K562 (cell line): ENCODE data around the gene ANO1. TPM values are rescaled to one million over a fixed set of nuclear protein-coding genes. Genes with fewer than 3 reads are reported as not detected.

Source experiments
- ATAC-seq: fragments of 200-7000 bp; cut with Tn5 transposase; 3 replicates; pipeline ENCODE4 v1.9.1; 2020; ENCODE audit warnings: moderate library complexity
- BruUV-seq: library from RNA; stranded (reverse); fragments of 400-500 nt; replicated peaks from 2 replicates; lab custom pipeline; 2021; lab: Mats Ljungman, UMichigan
- CTCF ChIA-PET: fragments of 300-600 bp; formaldehyde crosslinking; extraction: SDS; loops from one replicate; lab custom pipeline; 2021; ENCODE audit warnings: low intra/inter-chr PET ratio; lab: Yijun Ruan, JAX
- POLR2A ChIA-PET: fragments of 300-600, 350-650 bp; sonication (Branson Sonifier 250); formaldehyde crosslinking; extraction: SDS; loops from one replicate; lab custom pipeline; 2021; ENCODE audit warnings: antibody characterized with exemption, inconsistent platforms; lab: Yijun Ruan, JAX
- DNase-seq, 4 experiments: peaks; one replicate each; pipeline versions ENCODE4 v3.0.0 to v3.0.0-alpha.2; 2011 to 2018; ENCODE audit warnings: low spot score in 3 of 4, mixed read lengths in 3 of 4; ENCODE audit errors: extremely low read depth in 1 of 4
- FAIRE-seq: peaks from 2 replicates; lab custom pipeline; 2011; peaks lifted over from hg19 to GRCh38; lab: Jason Lieb, UNC
- H2AFZ ChIP-seq: 2 replicates; pipeline ENCODE4 v1.6.0; 2011; ENCODE audit warnings: low read depth, low read length, control low read depth, inconsistent platforms
- H3K27ac ChIP-seq: fragments of 200-600 bp; 3 replicates; pipeline ENCODE4 v1.8.0; 2011; ENCODE audit warnings: low read depth, mild to moderate bottlenecking, control low read depth, inconsistent platforms, low read length, moderate library complexity, mixed read lengths; ENCODE audit errors: extremely low read depth
- H3K27me3 ChIP-seq, 2 experiments: fragments of 300-600 bp in 1 of 2; 2 replicates in 1 of 2; 3 replicates in 1 of 2; pipeline versions ENCODE4 v1.6.0 to v1.8.0; 2011; ENCODE audit warnings: inconsistent platforms in 2 of 2, low read length in 2 of 2, mild to moderate bottlenecking in 1 of 2, mixed read lengths in 1 of 2, moderate library complexity in 1 of 2; ENCODE audit not compliant: control insufficient read depth in 2 of 2, insufficient read depth in 2 of 2
- H3K36me3 ChIP-seq: fragments of 300-600 bp; 3 replicates; pipeline ENCODE4 v1.8.0; 2011; ENCODE audit warnings: mild to moderate bottlenecking, low read length, inconsistent platforms; ENCODE audit not compliant: control insufficient read depth, insufficient read depth
- H3K4me1 ChIP-seq, 2 experiments: fragments of 200-600 bp in 1 of 2; replicated peaks in 1 of 2; 2 replicates in 1 of 2; 3 replicates in 1 of 2; pipeline versions ENCODE4 v1.5.1 to v1.8.0; 2011; ENCODE audit warnings: inconsistent platforms in 2 of 2, low read length in 2 of 2, mild to moderate bottlenecking in 1 of 2, mixed read lengths in 1 of 2, moderate library complexity in 1 of 2; ENCODE audit not compliant: control insufficient read depth in 2 of 2, insufficient read depth in 2 of 2
- H3K4me2 ChIP-seq: 2 replicates; pipeline ENCODE4 v1.6.1; 2011; ENCODE audit warnings: low read length, control low read depth, inconsistent platforms, mixed read lengths; ENCODE audit not compliant: insufficient read depth
- H3K4me3 ChIP-seq: fragments of 200-600 bp; sonication (generic), shearing (Covaris generic); 2 replicates; pipeline ENCODE4 v1.5.1; 2016; ENCODE audit warnings: control low read depth, inconsistent platforms
- H3K79me2 ChIP-seq: fragments of 200-600 bp; 3 replicates; pipeline ENCODE4 v1.8.0; 2011; ENCODE audit warnings: low read length, inconsistent platforms; ENCODE audit not compliant: control insufficient read depth, insufficient read depth
- H3K9ac ChIP-seq, 2 experiments: 2 replicates each; pipeline versions ENCODE4 v1.6.0 to v1.6.1; 2011; ENCODE audit warnings: low read depth in 2 of 2, low read length in 2 of 2, control low read depth in 1 of 2, inconsistent platforms in 1 of 2, mild to moderate bottlenecking in 1 of 2, mixed read lengths in 1 of 2; ENCODE audit not compliant: insufficient read depth in 1 of 2
- H3K9me1 ChIP-seq: one replicate; pipeline ENCODE4 v1.6.0; 2011; ENCODE audit warnings: inconsistent platforms, mild to moderate bottlenecking, low read length, moderate library complexity; ENCODE audit not compliant: control insufficient read depth, insufficient read depth
- H3K9me3 ChIP-seq: replicated peaks from 2 replicates; pipeline ENCODE4 v1.5.1; 2011; ENCODE audit warnings: low read depth, low read length, inconsistent platforms; ENCODE audit not compliant: control insufficient read depth, insufficient read depth
- H4K20me1 ChIP-seq: replicated peaks from 2 replicates; pipeline ENCODE4 v1.6.1; 2011; ENCODE audit warnings: low read length, inconsistent platforms, mixed read lengths; ENCODE audit not compliant: control insufficient read depth, insufficient read depth
- ARHGAP35 ChIP-seq: fragments of 450-650 bp; IDR thresholded peaks from 2 replicates; pipeline ENCODE4 v1.6.1; 2018; ENCODE audit not compliant: partially characterized antibody
- CBFA2T2 ChIP-seq: fragments of 450-650 bp; conservative IDR thresholded peaks from 2 replicates; pipeline ENCODE4 v1.6.1; 2017; ENCODE audit warnings: mild to moderate bottlenecking
- CTBP1 ChIP-seq: fragments of 450-650 bp; IDR thresholded peaks from 2 replicates; pipeline ENCODE4 v1.6.1; 2016; ENCODE audit warnings: borderline replicate concordance
- EGR1 ChIP-seq: fragments of 450-650 bp; conservative IDR thresholded peaks from 2 replicates; pipeline ENCODE4 v1.6.1; 2017; ENCODE audit warnings: mild to moderate bottlenecking
- FOXP1 ChIP-seq: sonication (generic); formaldehyde crosslinking; IDR thresholded peaks from 2 replicates; pipeline ENCODE4 v1.8.0; 2022; ENCODE audit warnings: mild to moderate bottlenecking, missing genetic modification reagents
- HNRNPUL1 ChIP-seq: fragments of 200-400 bp; formaldehyde crosslinking; IDR thresholded peaks from 2 replicates; pipeline ENCODE4 v1.6.1; 2017; ENCODE audit warnings: low read length
- ILF3 ChIP-seq: fragments of 450-650 bp; IDR thresholded peaks from 2 replicates; pipeline ENCODE4 v1.6.1; 2018; ENCODE audit warnings: antibody characterized with exemption, mild to moderate bottlenecking, moderate library complexity, borderline replicate concordance
- MEF2A ChIP-seq: IDR thresholded peaks from 2 replicates; pipeline ENCODE4 v1.6.1; 2011; ENCODE audit warnings: low read depth, mild to moderate bottlenecking, low read length, moderate library complexity; ENCODE audit not compliant: control insufficient read depth
- PHF8 ChIP-seq: fragments of 200-600 bp; sonication (generic); IDR thresholded peaks from 2 replicates; pipeline ENCODE4 v1.6.1; 2012; ENCODE audit warnings: mixed run types, mild to moderate bottlenecking, inconsistent platforms, low read length, moderate library complexity, borderline replicate concordance
- POLR2B ChIP-seq: fragments of 450-650 bp; IDR thresholded peaks from 2 replicates; pipeline ENCODE4 v1.6.1; 2018; ENCODE audit warnings: low read depth; ENCODE audit not compliant: partially characterized antibody
- PPARD ChIP-seq: fragments of 250-450 bp; sonication (Bioruptor Pico); IDR thresholded peaks from 2 replicates; pipeline ENCODE4 v1.8.0; 2022; ENCODE audit warnings: inconsistent platforms, mild to moderate bottlenecking, moderate library complexity
- RBM39 ChIP-seq: fragments of 200-400 bp; formaldehyde crosslinking; optimal IDR thresholded peaks from 2 replicates; pipeline ENCODE3; 2018; ENCODE audit warnings: low read depth, low read length
- RFX7 ChIP-seq: fragments of 250-450 bp; sonication (Bioruptor Pico); IDR thresholded peaks from 2 replicates; pipeline ENCODE4 v1.5.1; 2021; ENCODE audit warnings: mild to moderate bottlenecking
- SMARCA5 ChIP-seq: fragments of 450-650 bp; IDR thresholded peaks from 2 replicates; pipeline ENCODE4 v1.6.1; 2016
- SMC3 ChIP-seq: conservative IDR thresholded peaks from 2 replicates; pipeline ENCODE4 v1.6.1; 2011; ENCODE audit warnings: low read depth, low read length, improper control_type of control experiment; ENCODE audit not compliant: insufficient read depth
- WHSC1 ChIP-seq: IDR thresholded peaks from one replicate; pipeline ENCODE4 v1.6.1; 2012; ENCODE audit warnings: low read length, control low read depth, inconsistent platforms
- XRCC5 ChIP-seq: fragments of 200-400 bp; formaldehyde crosslinking; IDR thresholded peaks from 2 replicates; pipeline ENCODE4 v1.6.1; 2017; ENCODE audit warnings: low read depth, mild to moderate bottlenecking, low read length
- ZBED1 ChIP-seq: IDR thresholded peaks from 2 replicates; pipeline ENCODE4 v1.6.1; 2014
- ZNF431 ChIP-seq: sonication (generic); formaldehyde crosslinking; IDR thresholded peaks from 2 replicates; pipeline ENCODE4 v1.8.0; 2022; ENCODE audit warnings: mild to moderate bottlenecking, missing genetic modification reagents
- ZSCAN29 ChIP-seq: fragments of 450-650 bp; IDR thresholded peaks from 2 replicates; pipeline ENCODE4 v1.6.1; 2017
- WGBS: fragments of 100-300 bp; shearing (Covaris generic); methylation state at CpG from one replicate; pipeline ENCODE4 v1.1.6; 2016; ENCODE audit warnings: low coverage, mixed read lengths; ENCODE audit not compliant: insufficient coverage; ENCODE audit errors: missing lambda C conversion rate; 5-methylcytosine and 5-hydroxymethylcytosine counted together
- in situ Hi-C: fragments of 300-500 bp; cut with MboI; formaldehyde crosslinking; loops from 4 replicates; pipeline ENCODE4 v1.15.0; 2018; ENCODE audit warnings: inconsistent platforms, mixed read lengths
- intact Hi-C: fragments of 100-400 bp; cut with micrococcal nuclease; formaldehyde crosslinking; loops from 2 replicates; pipeline ENCODE4 v1.14.2; 2022
- polyA plus RNA-seq, 8 experiments: library from polyadenylated mRNA; depleted of rRNA in 4 of 8; stranded (reverse) in 5 of 8; unstranded in 3 of 8; fragments of >200 nt; fragmentation: Nextera tagmentation in 2 of 8; fragmentation: Illumina TruSeq in 1 of 8; extraction: Ambion mirVana in 2 of 8; extraction: Trizol in 1 of 8; gene quantifications; 2 replicates each; pipeline versions ENCODE4 v1.2.1 to v1.2.3, GENCODE V29; 2011 to 2014; ENCODE audit warnings: inconsistent platforms in 1 of 8, missing spikeins in 1 of 8
- total RNA-seq, 7 experiments: library from RNA; depleted of rRNA in 6 of 7; stranded (reverse); fragments of >200 nt in 6 of 7; fragmentation: Illumina TruSeq in 2 of 7; extraction: Trizol in 2 of 7; gene quantifications; 2 replicates each; pipeline versions ENCODE4 v1.2.1 to v1.2.3, GENCODE V29; 2011 to 2021; ENCODE audit warnings: low replicate concordance in 1 of 7
- TF ChIP-seq, protein P1 (sequence below): fragments of 250-450 bp; sonication (Bioruptor Pico); IDR thresholded peaks from 2 replicates; pipeline ENCODE4 v1.4.0; 2020

Gene ANO1
- total and polyA plus RNA-seq, 9 of the 15 experiments (the other 6 are each of a cell fraction or from before 2014, with no cell fraction given), result not detected

DNA sequence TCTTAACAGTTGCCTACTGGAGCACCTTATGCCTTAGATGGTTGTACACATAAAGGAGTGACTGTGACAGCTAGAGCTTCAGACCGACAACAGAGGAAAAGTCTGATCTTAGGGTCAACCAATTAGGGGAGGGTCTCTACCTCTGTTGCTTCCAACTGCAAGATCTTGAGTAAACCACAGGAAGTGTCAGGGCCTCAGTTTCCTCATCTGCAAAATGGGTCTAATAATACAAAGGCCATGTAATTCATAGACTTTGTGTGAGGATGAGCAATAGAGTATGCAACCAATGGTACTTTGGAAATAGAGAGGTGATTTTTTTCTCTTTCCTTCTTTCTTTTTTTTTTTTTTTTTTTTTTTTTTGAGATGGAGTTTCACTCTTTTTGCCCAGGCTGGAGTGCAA, 16.4 kb upstream of the ANO1 start (continued):
- TF ChIP-seq, protein P1, sequence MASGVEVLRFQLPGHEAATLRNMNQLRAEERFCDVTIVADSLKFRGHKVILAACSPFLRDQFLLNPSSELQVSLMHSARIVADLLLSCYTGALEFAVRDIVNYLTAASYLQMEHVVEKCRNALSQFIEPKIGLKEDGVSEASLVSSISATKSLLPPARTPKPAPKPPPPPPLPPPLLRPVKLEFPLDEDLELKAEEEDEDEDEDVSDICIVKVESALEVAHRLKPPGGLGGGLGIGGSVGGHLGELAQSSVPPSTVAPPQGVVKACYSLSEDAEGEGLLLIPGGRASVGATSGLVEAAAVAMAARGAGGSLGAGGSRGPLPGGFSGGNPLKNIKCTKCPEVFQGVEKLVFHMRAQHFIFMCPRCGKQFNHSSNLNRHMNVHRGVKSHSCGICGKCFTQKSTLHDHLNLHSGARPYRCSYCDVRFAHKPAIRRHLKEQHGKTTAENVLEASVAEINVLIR (CRISPR knock-in tag), result no peak
- TF ChIP-seq MEF2A (no peak), SMC3 (no peak), ARHGAP35 (no peak), XRCC5 (no peak), RFX7 (no peak), POLR2B (no peak), FOXP1 (CRISPR knock-in tag) (no peak), ILF3 (no peak), ZNF431 (CRISPR knock-in tag) (no peak), RBM39 (no peak), EGR1 (no peak), WHSC1 (no peak)

DNA sequence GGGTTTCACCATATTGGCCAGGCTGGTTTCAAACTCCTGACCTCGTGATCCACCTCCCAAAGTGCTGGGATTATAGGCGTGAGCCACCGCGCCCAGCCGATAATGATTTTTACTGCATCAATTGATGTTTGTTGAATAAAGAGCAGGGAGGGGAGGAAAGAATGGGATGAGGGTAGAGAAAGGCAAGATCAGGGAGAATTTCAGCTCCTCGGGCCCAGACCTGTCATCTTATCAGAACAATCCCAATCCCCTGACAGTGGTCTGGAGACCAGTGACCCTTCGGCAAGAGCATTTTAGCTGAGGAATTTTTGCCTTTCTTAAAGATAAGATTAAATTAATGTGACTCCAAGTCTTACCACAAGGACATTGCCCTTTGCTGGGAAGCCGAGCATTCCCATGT, 15.0 kb upstream of the ANO1 start:
- H4K20me1 ChIP-seq, result no peaks in the 10 kb centered on the region
- H3K9me1 ChIP-seq, result peaks cover 5% of the 10 kb centered on the region
- no TSS peak for BruUV-seq
- intact Hi-C loops (no loop called here), in situ Hi-C loops (no loop called here)
- no peak overlapping the region for H3K27ac ChIP-seq
- no peaks in the 10 kb centered on the region for H3K9me3 ChIP-seq
- WGBS, result 24% methylated on average over 8 of the region's 8 CpGs
- ATAC-seq, result no peak
- peaks cover 16 to 62% of the 10 kb centered on the region in 2 experiments for H3K27me3 ChIP-seq
- H3K36me3 ChIP-seq, result no peaks in the 10 kb centered on the region
- no peak overlapping the region for H2AFZ ChIP-seq
- no peak for DNase-seq
- POLR2A ChIA-PET, result no interaction called here
- CTCF ChIA-PET, result no interaction called here
- no peaks in the 10 kb centered on the region; a peak in 1 of 5 replicates for H3K4me1 ChIP-seq
- no peaks in the 10 kb centered on the region for H3K79me2 ChIP-seq
- no peak overlapping the region for H3K9ac ChIP-seq
- no peak overlapping the region for H3K4me3 ChIP-seq
- H3K4me2 ChIP-seq, result no peak overlapping the region
- no peak for FAIRE-seq
- no peak for TF ChIP-seq PPARD (CRISPR knock-in tag)
- TF ChIP-seq SMARCA5, result no peak
- TF ChIP-seq CBFA2T2, result no peak
- no peak for TF ChIP-seq ZSCAN29
- TF ChIP-seq PHF8, result no peak
- no peak for TF ChIP-seq EGR1
- TF ChIP-seq POLR2B, result no peak
- no peak for TF ChIP-seq HNRNPUL1
- no peak for TF ChIP-seq ZBED1
- no peak for TF ChIP-seq CTBP1
